Muscle layer of colon (tissue), 2 donors: ENCODE measurements around the gene ROR2.

Experiments
- H3K27ac ChIP-seq: one replicate; pipeline ENCODE4 v1.7.0; 2013; ENCODE audit warnings: low read depth, mild to moderate bottlenecking, low read length, moderate library complexity
- H3K27me3 ChIP-seq, 2 donors: one replicate each; pipeline ENCODE4 v1.7.0; 2013; ENCODE audit warnings: low read length in 2 of 2, mild to moderate bottlenecking in 2 of 2; ENCODE audit not compliant: insufficient read depth in 2 of 2, control insufficient read depth in 1 of 2
- H3K36me3 ChIP-seq: one replicate; pipeline ENCODE4 v1.7.0; 2013; ENCODE audit warnings: mild to moderate bottlenecking, low read length; ENCODE audit not compliant: insufficient read depth
- H3K4me1 ChIP-seq: one replicate; pipeline ENCODE4 v1.7.0; 2013; ENCODE audit warnings: mild to moderate bottlenecking, low read length; ENCODE audit not compliant: insufficient read depth
- H3K4me3 ChIP-seq, 2 donors: one replicate each; pipeline ENCODE4 v1.7.0; 2013; ENCODE audit warnings: low read length in 2 of 2, low read depth in 1 of 2, mild to moderate bottlenecking in 1 of 2, moderate library complexity in 1 of 2
- H3K9ac ChIP-seq: one replicate; pipeline ENCODE4 v1.7.0; 2013; ENCODE audit warnings: low read length
- H3K9me3 ChIP-seq: one replicate; pipeline ENCODE4 v1.7.0; 2013; ENCODE audit warnings: mild to moderate bottlenecking, low read length
- donor health status: abdominal sarcoma.
- donor health status: Adenocarcinoma of cecum.

ROR2 gene

DNA sequence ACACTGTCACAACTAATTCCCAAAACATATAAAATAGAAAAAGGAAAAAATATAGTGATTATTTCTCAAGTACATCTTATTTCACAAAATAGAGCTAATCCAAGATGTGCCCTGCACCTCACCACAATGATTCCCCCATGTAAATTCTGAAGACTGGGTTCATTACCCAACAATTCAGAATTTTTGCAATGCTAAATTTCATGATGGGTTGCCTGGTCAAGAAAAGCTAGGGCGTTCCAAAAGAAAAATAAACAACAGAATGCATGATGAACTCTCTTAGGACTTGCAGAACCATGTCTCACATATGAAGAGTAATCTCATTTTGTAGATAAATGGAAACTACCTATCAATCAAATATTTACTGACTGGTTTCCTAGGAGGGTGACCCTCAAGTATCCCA, 266.8 kb downstream of the ROR2 start:
- Histone ChIP-seq H3K4me3 (no peak overlapping the region), H3K9ac (no peak overlapping the region), H3K36me3 (no peaks in the 10 kb centered on the region), H3K27me3 (no peaks in the 10 kb centered on the region), H3K4me1 (no peaks in the 10 kb centered on the region), H3K27ac (no peak overlapping the region), H3K9me3 (no peaks in the 10 kb centered on the region)

GRCh38 chr9:91682806-91683205, 267.2 kb downstream of the ROR2 start:
- H3K27me3 ChIP-seq: no peaks in the 10 kb centered on the region
- H3K4me3 ChIP-seq: no peak overlapping the region
- no peak overlapping the region for H3K27ac ChIP-seq
- no peaks in the 10 kb centered on the region for H3K4me1 ChIP-seq
- H3K9me3 ChIP-seq: no peaks in the 10 kb centered on the region
- H3K9ac ChIP-seq: no peak overlapping the region
- no peaks in the 10 kb centered on the region for H3K36me3 ChIP-seq

DNA sequence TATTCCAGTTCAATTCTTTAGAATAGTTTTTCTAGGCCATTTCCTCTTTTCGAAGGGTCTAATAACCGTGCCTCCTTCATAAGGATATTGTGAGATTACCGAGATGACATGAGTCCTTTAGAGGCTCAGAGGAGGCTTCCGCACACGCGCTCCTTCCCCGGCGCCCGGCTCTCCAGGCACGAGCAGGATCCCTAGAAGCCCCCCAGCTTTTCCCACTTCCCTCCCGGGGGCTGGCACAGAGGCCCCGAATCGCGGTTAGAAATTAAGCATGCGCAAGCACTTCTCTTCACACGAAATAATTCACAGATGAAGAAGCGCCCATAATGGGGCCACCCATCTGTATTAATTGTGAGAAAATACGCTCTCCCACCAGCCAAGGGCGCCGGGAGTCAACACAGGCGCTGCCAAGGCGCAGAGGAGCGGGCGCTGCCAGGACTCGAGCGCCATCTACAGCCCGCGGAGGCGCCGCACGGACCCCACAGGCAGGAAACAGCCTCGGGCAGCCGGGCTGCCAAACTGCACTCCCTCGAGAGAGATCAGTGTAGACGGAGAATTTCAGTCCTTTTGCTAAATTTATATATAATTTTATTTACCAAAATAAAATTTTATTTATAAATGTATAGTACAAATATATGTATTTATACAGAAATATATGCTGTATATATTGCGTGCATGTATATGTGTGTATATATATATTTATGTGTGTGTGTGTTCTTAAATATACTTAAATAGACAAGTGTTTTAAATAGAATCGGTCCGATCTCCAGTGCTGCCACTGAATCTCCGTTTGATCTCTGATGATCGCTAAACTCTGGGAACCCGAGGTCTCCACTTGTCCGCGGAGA, 268.3 kb downstream of the ROR2 start:
- no peak overlapping the region for H3K27ac ChIP-seq
- no peaks in the 10 kb centered on the region for H3K36me3 ChIP-seq
- no peaks in the 10 kb centered on the region for H3K27me3 ChIP-seq
- H3K9ac ChIP-seq: no peak overlapping the region
- no peak overlapping the region for H3K4me3 ChIP-seq
- H3K9me3 ChIP-seq: no peaks in the 10 kb centered on the region
- H3K4me1 ChIP-seq: no peaks in the 10 kb centered on the region

- Histone ChIP-seq H3K4me1 (no peaks in the 10 kb centered on the region), H3K36me3 (no peaks in the 10 kb centered on the region)
Measured at GRCh38 chr9:91680998-91681397, 269.0 kb downstream of the ROR2 start.

DNA sequence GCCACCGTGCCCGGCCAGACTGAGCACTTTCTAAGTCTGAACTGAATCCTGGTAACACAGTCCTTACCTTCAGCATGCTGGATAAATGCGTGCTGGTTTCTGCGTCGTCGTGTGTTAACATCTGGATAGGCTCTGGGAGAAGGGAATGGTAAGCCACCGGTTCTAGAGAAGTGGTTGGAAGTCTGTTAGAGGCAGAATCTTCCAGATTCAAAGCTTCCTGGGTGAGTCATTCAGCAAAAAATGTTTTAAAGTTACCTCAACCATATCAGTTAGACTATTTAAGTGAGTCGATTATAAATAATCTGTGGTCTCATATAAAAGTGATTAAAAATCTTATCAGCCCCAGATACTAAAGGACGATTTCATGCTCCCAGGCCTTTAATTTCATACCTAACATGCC, 269.9 kb downstream of the ROR2 start:
- Histone ChIP-seq H3K4me1 (no peaks in the 10 kb centered on the region), H3K9me3 (no peaks in the 10 kb centered on the region), H3K27me3 (no peaks in the 10 kb centered on the region), H3K27ac (no peak overlapping the region), H3K36me3 (no peaks in the 10 kb centered on the region), H3K9ac (no peak overlapping the region), H3K4me3 (no peak overlapping the region)

More at GRCh38 chr9:91680998-91681397, 269.0 kb downstream of the ROR2 start:
- H3K9ac ChIP-seq: no peak overlapping the region
- no peak overlapping the region for H3K27ac ChIP-seq
- H3K4me3 ChIP-seq: no peak overlapping the region
- no peaks in the 10 kb centered on the region for H3K9me3 ChIP-seq
- no peaks in the 10 kb centered on the region for H3K27me3 ChIP-seq

- H3K9ac ChIP-seq: no peak overlapping the region
- no peak overlapping the region for H3K4me3 ChIP-seq
- H3K9me3 ChIP-seq: no peaks in the 10 kb centered on the region
- no peaks in the 10 kb centered on the region for H3K36me3 ChIP-seq
- no peaks in the 10 kb centered on the region for H3K4me1 ChIP-seq
- H3K27me3 ChIP-seq: no peaks in the 10 kb centered on the region
- no peak overlapping the region for H3K27ac ChIP-seq
Measured at GRCh38 chr9:91678807-91679580, 271.0 kb downstream of the ROR2 start.

GRCh38 chr9:91677822-91678436, 272.1 kb downstream of the ROR2 start:
- H3K9ac ChIP-seq: no peak overlapping the region
- H3K27ac ChIP-seq: no peak overlapping the region
- H3K36me3 ChIP-seq: no peaks in the 10 kb centered on the region

DNA sequence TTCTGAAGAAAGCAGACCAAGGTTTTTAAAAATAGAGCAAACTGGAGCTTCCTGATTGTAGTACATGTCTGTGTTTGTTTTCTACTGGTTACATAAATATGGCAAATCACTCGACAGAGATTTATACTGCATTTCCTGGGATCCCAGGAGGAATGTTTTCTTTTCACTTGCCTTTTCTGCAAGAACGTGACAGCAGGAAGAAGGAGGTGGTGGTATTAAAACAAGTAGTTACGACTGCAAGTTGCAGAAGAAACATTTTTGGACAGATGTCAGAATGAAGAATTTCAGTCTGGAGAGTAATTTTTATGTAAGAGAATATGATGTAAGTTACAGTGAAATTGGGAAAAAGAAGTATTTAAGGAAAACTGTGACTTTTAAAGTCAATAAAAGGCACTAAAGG, 272.7 kb downstream of the ROR2 start:
- Histone ChIP-seq H3K9ac (no peak overlapping the region), H3K27ac (no peak overlapping the region), H3K4me1 (no peaks in the 10 kb centered on the region), H3K27me3 (no peaks in the 10 kb centered on the region), H3K9me3 (no peaks in the 10 kb centered on the region), H3K36me3 (no peaks in the 10 kb centered on the region), H3K4me3 (no peak overlapping the region)

More at GRCh38 chr9:91677822-91678436, 272.1 kb downstream of the ROR2 start:
- H3K4me1 ChIP-seq: no peaks in the 10 kb centered on the region
- no peaks in the 10 kb centered on the region for H3K27me3 ChIP-seq
- no peaks in the 10 kb centered on the region for H3K9me3 ChIP-seq
- no peak overlapping the region for H3K4me3 ChIP-seq

DNA sequence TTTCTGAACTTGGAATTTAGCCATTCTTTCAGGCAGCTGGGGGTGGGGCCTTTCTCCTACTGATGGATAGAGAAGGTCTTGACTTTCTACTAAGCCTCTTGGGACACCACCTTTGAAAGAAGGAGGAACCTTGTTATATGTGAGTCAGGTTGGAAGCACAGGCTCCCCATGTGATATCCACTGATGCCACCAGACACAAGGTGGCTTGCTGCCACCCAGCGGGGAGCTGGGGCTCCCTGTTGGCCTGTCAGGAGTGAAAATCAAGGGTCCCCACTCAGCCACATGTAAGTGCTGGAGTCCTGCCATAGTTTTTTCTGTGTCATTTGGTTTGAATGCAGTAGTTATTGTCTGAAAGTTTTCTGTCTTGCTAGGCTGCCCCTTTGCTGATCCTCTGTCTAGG, 274.0 kb downstream of the ROR2 start:
- no peak overlapping the region for H3K9ac ChIP-seq
- H3K27ac ChIP-seq: no peak overlapping the region
- H3K4me1 ChIP-seq: no peaks in the 10 kb centered on the region
- H3K9me3 ChIP-seq: no peaks in the 10 kb centered on the region
- H3K27me3 ChIP-seq: no peaks in the 10 kb centered on the region
- no peaks in the 10 kb centered on the region for H3K36me3 ChIP-seq
- H3K4me3 ChIP-seq: no peak overlapping the region

GRCh38 chr9:91664663-91665062, 285.4 kb downstream of the ROR2 start:
- no peaks in the 10 kb centered on the region for H3K36me3 ChIP-seq
- no peak overlapping the region for H3K27ac ChIP-seq
- no peak overlapping the region for H3K9ac ChIP-seq
- H3K4me3 ChIP-seq: no peak overlapping the region
- no peaks in the 10 kb centered on the region for H3K9me3 ChIP-seq
- H3K27me3 ChIP-seq: no peaks in the 10 kb centered on the region
- H3K4me1 ChIP-seq: peaks cover 8% of the 10 kb centered on the region

DNA sequence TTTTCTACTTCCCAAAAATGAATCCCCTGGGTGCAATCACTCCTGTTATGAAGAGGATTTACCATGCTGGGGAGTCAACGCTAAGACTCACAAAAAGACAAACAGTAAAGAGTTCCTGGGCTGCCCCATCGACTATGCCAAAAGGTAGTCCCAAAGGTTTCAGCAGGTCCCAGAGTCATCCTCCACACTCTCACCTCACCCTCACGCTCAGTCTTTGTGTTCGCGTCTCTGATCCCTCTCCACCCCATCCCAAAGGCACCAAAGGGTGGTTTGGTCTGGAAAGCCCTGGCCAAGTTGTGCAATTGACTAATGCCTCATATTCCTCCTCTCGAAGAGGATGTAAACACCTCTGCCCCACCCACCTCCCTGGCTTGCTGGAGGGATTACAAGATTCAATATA, 286.2 kb downstream of the ROR2 start:
- peaks cover 8% of the 10 kb centered on the region for H3K4me1 ChIP-seq
- H3K27ac ChIP-seq: no peak overlapping the region

More for the DNA sequence above, 286.2 kb downstream of the ROR2 start:
- H3K36me3 ChIP-seq: no peaks in the 10 kb centered on the region
- no peak overlapping the region for H3K9ac ChIP-seq
- H3K4me3 ChIP-seq: no peak overlapping the region
- H3K27me3 ChIP-seq: no peaks in the 10 kb centered on the region
- H3K9me3 ChIP-seq: no peaks in the 10 kb centered on the region
